Activated gamma-delta T cell treated with anti-CD3 and anti-CD28 coated beads, Interleukin-2, amount 50 U/mL, for 16 hours (primary cell): ENCODE results near the gene SEC14L2.
"Not testable (repeated sequence)": the region's sequence is repeated elsewhere in the genome, so short reads cannot be mapped to it uniquely, and the experiment has no call there.

Source experiments
- DNase-seq: peaks from one replicate; pipeline ENCODE4 v3.0.0-alpha.2; 2020; ENCODE audit warnings: low read depth

Gene SEC14L2

DNA sequence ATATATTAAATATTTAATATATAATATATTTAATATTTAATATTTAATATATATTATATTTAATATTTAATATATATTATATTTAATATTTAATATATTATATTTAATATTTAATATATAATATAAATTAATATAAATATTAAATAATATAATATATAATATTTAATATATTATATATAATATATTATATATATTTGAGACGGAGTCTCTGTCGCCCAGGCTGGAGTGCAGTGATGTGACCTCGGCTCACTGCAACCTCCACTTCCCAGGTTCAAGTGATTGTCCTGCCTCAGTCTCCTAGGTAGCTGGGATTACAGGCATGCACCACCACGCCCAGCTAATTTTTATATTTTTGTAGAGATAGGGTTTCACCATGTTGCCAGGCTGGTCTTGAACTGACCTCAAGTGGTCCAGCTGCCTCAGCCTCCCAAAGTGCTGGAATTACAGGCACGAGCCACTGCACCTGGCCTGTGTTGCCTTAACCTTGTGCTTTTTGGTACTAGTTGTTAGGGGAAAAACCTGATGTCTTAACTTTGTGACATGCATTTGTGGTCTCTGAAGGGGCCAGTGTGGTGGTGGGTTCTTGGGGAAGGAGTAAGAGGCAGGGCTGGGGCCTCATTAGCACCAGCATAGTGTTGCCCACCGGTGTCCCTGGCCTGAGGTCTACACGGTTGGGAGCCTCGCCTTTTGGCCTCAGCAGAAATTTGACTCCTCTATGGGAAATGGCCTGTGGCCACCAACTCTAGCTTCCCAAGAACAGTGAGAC, 58.4 kb downstream of the SEC14L2 start:
- DNase-seq, result no peak

DNA sequence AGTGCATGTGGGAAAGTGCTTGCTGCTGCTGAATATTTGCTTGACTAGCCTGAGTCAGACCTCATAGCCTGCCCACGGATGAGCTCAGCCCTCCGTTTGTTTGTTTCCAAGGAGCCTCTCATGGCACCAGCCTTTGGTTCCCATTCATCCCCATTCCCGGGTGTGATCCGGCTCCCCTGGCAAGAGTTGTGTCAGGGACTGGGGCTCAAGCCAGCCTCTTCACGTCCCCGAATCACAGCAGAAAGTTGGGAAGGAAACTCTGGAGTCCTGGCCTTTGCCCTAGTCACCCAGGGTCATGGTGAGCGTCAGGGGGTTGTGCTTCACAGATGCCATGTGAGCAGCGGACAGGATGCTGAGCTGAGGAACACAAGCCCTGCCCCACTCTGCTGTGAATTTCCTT, 61.2 kb downstream of the SEC14L2 start:
- no peak for DNase-seq

DNA sequence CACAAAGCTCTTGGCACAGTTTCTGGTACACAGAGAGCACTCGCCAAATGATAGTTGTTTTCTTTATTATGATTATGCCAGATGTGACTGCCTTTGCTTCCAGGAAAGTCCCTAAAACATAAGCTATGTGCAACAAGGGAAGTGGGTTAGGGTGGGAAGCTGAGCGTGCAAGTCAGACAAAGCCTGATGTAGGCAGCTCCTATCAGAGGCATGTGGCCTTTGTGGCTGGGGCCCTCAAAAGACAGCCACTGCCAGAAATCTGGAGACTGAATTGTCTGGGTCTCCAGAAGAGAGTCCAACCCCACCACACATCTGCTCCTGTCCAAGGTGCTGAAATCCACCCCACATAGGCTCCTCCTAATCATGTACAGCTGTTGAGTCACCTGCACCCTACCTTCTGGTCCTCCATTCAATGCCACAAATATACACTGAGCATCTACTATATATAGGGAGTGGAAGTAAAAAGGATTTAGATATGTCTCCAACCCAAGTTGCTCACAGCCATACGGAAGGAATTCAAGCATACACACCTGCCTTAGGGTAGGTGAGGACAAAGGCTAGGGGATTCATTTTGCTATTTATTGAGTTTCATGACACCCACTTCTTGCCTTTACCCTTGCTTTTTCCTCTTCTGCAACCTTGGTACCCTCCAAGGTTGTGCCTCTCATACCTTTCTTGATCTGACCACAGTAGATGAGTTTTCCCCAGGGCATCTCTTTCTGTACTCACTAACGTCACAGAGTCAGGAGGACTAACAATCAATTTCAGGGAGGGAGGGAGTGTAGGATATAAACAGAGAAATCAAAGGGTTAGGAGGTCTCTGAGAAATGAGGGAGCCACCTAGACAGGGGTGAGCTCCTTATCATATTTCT, 62.6 kb downstream of the SEC14L2 start:
- no peak for DNase-seq

DNA sequence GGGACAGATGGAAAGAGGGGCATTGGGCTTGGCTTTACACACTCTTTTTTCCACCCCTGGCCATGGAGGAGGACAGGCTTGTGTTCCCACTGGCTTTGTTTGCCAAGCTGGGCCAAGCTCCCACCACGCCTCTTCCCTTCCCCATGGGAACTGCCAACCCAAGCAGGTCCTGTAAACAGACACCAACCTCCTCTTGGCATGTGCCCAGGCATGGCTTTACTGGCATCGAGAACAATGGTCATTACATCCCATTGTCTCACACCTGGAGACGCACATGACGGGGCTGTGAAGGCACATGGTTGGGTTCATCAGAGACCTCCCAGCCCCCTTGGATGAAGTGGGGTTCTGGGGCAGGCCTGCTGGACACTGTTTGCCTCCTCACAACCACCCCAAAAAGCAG, 63.3 kb downstream of the SEC14L2 start:
- no peak for DNase-seq

DNA sequence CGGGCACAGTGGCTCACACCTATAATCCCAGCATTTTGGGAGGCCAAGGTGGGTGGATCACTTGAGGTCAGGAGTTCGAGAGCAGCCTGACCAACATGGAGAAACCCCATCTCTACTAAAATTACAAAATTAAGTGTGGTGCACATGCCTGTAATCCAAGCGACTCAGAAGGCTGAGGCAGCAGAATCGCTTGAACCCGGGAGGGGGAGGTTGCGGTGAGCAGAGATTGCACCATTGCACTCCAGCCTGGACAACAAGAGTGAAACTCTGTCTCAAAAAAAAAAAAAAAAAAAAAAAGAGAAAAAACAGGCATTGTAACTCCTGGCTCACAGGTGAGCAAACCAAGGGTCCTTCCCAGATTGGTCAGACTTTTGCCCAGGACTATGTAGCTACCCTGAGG, 63.7 kb downstream of the SEC14L2 start:
- not testable (repeated sequence) for DNase-seq

DNA sequence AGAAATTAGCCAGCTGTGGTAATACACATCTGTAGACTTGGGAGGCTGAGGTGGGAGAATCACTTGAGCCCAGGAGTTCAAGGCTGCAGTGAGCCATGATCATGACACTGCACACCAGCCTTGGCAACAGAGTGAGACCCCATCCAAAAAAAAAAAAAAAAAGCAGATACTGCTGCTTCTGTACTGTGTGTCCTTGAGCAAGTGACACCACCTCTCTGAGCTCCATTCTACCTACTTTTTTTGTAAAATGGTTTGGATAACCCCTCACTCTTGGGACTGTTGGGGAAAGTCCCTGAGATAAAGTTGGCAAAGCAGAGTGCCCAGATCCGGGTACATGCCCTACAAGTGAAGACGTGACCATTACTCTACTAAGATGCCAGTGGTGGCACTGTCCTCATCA, 72.3 kb downstream of the SEC14L2 start:
- no peak for DNase-seq

DNA sequence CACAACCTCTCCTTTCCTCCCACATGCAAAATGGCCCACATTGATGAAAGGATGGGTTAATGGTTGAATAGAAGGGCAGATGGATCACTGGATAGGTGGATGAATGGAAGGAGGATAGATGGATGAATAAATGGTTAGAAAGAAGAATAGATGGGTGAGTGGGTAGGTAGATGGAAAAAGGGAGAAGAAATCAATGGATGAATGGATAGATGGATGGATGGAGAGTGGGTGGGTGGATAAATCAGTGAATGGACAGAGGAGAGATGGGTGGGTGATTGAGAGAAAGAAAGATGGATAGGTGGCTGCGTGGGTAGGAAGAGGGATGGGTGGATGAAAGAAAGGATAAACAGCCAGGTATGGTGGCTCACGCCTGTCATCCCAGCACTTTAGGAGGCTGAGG, 73.8 kb downstream of the SEC14L2 start:
- no peak for DNase-seq

DNA sequence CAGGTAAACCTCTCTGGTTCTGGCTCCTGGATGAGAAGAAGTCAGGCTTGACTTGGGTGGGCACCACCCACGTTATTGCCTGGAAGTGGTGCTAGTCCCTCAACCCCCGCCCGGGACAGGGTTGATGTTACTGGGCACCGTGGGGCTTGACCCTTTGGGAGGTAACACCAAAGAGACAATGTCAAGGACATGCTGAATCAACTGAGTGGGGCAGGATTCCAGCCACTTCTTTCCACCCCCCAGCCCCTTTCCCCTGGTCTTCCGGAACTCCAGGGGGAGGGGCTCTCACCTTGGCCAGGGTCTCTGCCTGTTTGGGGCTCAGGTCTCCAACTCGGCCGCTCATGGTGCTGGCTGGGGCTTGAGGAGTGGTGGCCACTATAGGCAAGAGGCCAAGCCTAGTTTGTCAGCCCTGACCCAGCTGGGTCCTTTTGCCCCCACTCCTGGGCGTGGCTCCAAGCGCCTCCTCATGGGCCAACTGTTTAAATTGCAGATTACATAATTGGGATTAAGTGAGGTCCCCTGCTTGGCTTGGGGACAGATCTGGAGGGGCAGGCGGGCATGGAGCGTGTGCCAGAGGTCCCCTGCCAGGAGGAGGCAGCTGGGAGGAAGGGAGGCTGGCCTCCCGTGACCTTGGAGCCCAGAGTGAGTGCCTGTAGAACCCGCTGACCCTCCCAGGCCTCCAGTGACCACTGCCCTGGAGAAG, 74.9 kb downstream of the SEC14L2 start, which contains the start of gene SEC14L3:
Gene SEC14L3 (minus strand): TSS at position 402 of the 703 bp plus-strand sequence. CDS start 59 bp downstream, at position 343.
- no peak for DNase-seq

DNA sequence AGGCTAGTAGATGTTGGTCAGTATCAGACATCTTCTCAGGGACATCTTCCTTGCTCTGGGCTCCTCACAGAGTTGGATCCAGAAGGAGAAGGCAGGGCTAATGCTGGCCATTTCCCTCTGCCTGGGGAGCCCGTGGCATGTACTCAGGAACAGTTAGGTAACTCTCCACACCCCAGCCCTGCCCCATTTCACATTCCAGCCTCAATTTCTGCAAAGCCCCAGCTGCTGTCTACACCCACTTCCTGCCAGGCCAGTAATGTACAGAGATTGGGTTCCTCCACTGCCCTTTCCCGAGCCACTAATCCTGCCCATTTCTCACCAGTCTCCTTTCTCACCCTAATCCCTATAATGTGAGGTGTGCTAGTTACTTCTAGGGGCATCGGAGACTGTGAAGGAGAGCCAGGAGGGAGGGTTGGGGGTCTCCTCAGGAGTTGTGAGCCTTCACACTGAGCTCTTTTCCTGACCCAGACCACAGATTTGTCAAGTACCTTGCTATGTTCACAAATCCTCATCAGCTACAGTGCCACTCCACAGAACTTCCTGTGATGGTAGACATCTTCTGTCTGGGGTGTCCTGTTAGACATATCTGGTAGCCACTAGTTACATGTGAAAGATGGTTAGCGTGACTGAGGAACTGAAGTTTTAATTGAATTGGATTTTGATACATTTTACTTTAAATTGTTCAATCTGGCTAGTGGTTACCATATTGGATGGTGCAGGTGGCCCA, 76.3 kb downstream of the SEC14L2 start:
- no peak for DNase-seq

DNA sequence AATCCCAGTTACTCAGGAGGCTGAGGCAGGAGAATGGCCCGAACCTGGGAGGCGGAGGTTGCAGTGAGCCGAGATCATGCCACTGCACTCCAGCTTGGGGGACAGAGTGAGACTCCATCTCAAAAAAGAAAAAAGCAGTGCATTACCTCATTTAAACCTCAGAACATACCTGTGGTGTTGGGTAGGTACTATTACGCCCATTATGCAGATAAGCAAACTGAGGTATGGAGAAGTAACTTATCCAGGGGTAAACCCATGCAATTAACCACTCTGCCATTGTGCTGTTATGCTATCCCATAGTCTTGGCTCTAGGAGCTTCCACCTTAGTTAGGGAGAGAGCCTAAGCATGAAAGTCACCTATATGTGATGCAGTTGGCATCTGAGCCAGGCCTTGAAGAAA, 77.3 kb downstream of the SEC14L2 start:
- DNase-seq, result no peak
